BJ (cell line): ENCODE measurements around the gene PACSIN1. TPM values are rescaled to one million over a fixed set of nuclear protein-coding genes. Genes with fewer than 3 reads are reported as not detected.

Experiments used
- polyA plus RNA-seq: library from polyadenylated mRNA; depleted of rRNA; stranded (reverse); fragments of >200 nt; gene quantifications from 2 replicates; pipeline ENCODE4 v1.2.3, GENCODE V29; 2011; rRNA removed

PACSIN1 gene
- polyA plus RNA-seq, 1 experiment = 0.04 TPM

Other genes with a start within 250 kb of the PACSIN1 start
- 84.1 and 168 TPM in 2 replicates for gene HMGA1, start 229.2 kb upstream of the PACSIN1 start, polyA plus RNA-seq
- 16.3 and 29.5 TPM in 2 replicates for gene SMIM29, start 217.1 kb upstream of the PACSIN1 start, polyA plus RNA-seq
- gene NUDT3, start 73.4 kb upstream of the PACSIN1 start, polyA plus RNA-seq = 9.6 and 14.9 TPM in 2 replicates
- gene RPS10, start 40.0 kb upstream of the PACSIN1 start, polyA plus RNA-seq = 2,590 and 3,048 TPM in 2 replicates
- not detected in 2 replicates for gene SPDEF, start 90.3 kb downstream of the PACSIN1 start, polyA plus RNA-seq
- gene ILRUN, start 230.7 kb downstream of the PACSIN1 start, polyA plus RNA-seq = 37.5 and 50.2 TPM in 2 replicates